NCI-H2171 (cell line): ENCODE results near the gene TMEM52.

Source experiments
- DNase-seq: peaks from one replicate; lab custom pipeline; 2025; lab: John Stamatoyannopoulos, UW

TMEM52 gene

DNA sequence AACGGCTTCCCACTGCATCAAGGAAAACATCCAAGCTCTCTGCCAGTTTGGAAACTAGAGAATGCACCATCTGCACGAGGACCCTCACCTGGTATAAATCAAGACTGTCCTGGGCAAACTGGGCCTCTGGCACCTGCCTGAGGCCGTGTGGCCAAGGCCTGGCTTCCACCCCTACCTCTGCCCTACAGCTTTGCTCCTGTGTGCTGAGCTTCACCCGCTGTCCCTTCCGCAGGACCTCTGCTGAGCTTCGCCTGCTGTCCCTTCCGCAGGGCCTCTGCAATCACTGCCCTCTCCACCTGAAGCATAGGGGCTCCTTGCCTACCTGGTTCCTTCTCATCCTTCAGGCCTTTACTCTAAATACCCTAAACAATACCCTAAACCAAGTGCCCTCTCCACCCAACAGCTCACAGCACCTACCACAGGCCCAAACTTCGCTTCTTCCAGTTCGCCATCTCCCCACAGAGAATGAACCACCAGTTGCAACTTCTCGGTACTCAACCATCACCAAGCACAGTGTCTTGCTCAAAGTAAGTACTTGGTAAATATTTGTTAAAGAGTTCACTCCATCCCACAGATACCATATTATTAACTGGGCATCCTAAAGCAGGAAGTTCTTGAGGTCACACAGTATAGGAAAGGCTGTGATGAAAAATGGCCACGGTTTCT is 46.6 kb downstream of the TMEM52 start:
- no peak for DNase-seq

GRCh38 chr1:1869469-1869868 is 49.6 kb downstream of the TMEM52 start:
- no peak for DNase-seq
